ENCODE results near the gene CCDC85C. TPM values are rescaled to one million over a fixed set of nuclear protein-coding genes. Genes with fewer than 3 reads are reported as not detected.

CCDC85C gene
- total RNA-seq, 2 donors from 2014 or later: 32.8 to 45.8 TPM

DNA sequence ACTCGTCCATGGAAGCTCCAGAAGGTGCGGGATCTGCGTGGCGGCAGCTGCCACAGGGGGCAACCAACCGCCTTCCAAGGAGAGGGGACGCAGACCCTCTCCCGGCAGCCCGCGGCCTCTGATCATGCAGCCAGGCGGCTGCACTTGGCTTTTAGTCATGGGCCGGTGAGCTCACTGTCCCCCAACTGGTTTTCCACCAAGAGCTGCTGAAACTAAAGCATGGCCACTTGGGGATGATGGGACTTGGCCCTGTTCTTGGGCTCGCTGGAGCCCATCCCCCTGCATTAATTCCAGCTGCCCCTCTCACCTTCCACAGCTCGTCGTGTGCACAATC is 39.1 kb downstream of the CCDC85C start:
- Histone ChIP-seq H3K36me3 (ENCODE audit: control insufficient read depth, insufficient read depth, low read length) (no peaks in the 10 kb centered on the region), H3K27me3 (ENCODE audit: control insufficient read depth, insufficient read depth, low read length, poor library complexity, severe bottlenecking) (no peaks in the 10 kb centered on the region), H3K4me3 (ENCODE audit: low read length) (no peak overlapping the region), H3K27ac (ENCODE audit: low read depth, low read length) (peak overlapping the region; percentile 93), H3K9me3 (ENCODE audit: control insufficient read depth, low read length) (no peaks in the 10 kb centered on the region), H3K9ac (ENCODE audit: extremely low read depth, low read length, poor library complexity, severe bottlenecking) (no peak overlapping the region), H3K4me1 (ENCODE audit: control insufficient read depth, insufficient read depth, low read length) (peaks cover 14% of the 10 kb centered on the region)
- Mint-ChIP-seq H3K27me3 (ENCODE audit: insufficient read depth) (no peaks in the 10 kb centered on the region), H3K4me3 (no peak overlapping the region), H3K27ac (no peak overlapping the region), H3K4me1 (peaks cover 44% of the 10 kb centered on the region), H3K9me3 (no peaks in the 10 kb centered on the region), H3K36me3 (ENCODE audit: low read depth) (no peaks in the 10 kb centered on the region)
- 78 to 89% methylated on average over 11 to 14 of the region's 14 CpGs for WGBS, 2 experiments (ENCODE audit: insufficient coverage in 1 of 2, insufficient read length in 1 of 2)
- DNase-seq: no peak
- TF ChIP-seq, protein P1, sequence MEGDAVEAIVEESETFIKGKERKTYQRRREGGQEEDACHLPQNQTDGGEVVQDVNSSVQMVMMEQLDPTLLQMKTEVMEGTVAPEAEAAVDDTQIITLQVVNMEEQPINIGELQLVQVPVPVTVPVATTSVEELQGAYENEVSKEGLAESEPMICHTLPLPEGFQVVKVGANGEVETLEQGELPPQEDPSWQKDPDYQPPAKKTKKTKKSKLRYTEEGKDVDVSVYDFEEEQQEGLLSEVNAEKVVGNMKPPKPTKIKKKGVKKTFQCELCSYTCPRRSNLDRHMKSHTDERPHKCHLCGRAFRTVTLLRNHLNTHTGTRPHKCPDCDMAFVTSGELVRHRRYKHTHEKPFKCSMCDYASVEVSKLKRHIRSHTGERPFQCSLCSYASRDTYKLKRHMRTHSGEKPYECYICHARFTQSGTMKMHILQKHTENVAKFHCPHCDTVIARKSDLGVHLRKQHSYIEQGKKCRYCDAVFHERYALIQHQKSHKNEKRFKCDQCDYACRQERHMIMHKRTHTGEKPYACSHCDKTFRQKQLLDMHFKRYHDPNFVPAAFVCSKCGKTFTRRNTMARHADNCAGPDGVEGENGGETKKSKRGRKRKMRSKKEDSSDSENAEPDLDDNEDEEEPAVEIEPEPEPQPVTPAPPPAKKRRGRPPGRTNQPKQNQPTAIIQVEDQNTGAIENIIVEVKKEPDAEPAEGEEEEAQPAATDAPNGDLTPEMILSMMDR (conservative IDR thresholded peaks at IDR 0.05): peak; percentile 24

DNA sequence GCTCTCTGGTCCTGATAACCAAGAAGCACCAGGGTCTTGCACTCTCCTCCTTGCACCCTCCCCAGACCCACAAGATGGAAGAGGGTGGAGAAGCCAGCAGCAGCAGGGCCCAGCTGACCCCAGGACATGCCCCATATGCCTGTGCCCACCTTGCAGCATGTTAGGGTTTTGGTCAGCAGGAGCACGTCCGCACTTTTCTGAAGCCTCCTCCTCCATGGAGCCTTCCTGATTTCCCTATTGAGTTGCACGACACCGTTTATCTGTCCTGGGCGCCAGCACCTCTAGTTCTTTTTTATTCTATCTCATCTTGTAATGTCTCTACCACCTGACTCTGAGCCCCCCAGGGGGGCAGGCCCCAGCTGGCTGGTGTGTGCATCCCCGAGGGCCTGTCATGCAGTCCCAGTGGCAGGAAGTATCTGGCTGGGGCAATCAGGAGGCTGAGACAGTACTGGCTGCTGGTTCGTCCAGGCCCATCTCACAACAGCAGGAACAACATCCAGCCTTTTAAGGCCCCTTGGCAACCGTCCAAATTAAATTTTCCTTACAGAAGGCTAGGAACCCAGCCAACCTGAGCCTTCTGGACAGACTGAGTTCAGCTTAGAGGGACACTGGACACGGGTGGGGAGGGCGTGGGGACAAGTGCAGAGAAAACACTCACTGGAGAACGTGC is 39.6 kb downstream of the CCDC85C start:
- Mint-ChIP-seq H3K27ac (no peak overlapping the region), H3K27me3 (ENCODE audit: insufficient read depth) (no peaks in the 10 kb centered on the region), H3K4me3 (no peak overlapping the region), H3K9me3 (no peaks in the 10 kb centered on the region), H3K36me3 (ENCODE audit: low read depth) (no peaks in the 10 kb centered on the region), H3K4me1 (peaks cover 39% of the 10 kb centered on the region)
- peaks cover 9% of the 10 kb centered on the region for H3K4me1 ChIP-seq (ENCODE audit: control insufficient read depth, insufficient read depth, low read length)
- DNase-seq: no peak
- H3K27ac ChIP-seq (ENCODE audit: low read depth, low read length): peak overlapping the region; percentile 93
- H3K4me3 ChIP-seq (ENCODE audit: low read length): no peak overlapping the region
- TF ChIP-seq, protein P1 (conservative IDR thresholded peaks at IDR 0.05): no peak
- H3K9me3 ChIP-seq (ENCODE audit: control insufficient read depth, low read length): no peaks in the 10 kb centered on the region
- H3K9ac ChIP-seq (ENCODE audit: extremely low read depth, low read length, poor library complexity, severe bottlenecking): no peak overlapping the region
- no peaks in the 10 kb centered on the region for H3K27me3 ChIP-seq (ENCODE audit: control insufficient read depth, insufficient read depth, low read length, poor library complexity, severe bottlenecking)
- 78 to 83% methylated on average over 7 to 11 of the region's 11 CpGs for WGBS, 2 experiments (ENCODE audit: insufficient coverage in 1 of 2, insufficient read length in 1 of 2)
- no peaks in the 10 kb centered on the region for H3K36me3 ChIP-seq (ENCODE audit: control insufficient read depth, insufficient read depth, low read length)

DNA sequence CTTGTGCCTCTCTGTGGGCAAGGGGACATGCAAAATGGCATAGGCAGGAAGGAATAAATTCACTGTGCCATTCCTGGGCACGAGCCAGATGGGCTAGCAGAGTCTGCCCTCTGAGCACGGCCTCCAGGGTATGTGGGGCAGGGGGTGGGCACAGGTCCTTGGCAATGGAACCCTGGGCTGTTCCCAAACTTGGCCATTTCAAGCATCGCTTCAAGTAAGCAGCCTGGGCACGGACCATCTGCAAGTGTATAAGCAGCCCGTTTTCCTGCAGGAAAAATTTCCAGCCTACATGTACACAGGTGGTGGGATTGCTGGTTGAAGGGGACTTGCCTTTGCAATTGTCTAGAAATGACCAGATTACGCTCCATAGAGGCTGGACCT is 40.3 kb downstream of the CCDC85C start:
- H3K9me3 Mint-ChIP-seq: peaks cover 2% of the 10 kb centered on the region
- peak overlapping the region; percentile 93 for H3K27ac ChIP-seq (ENCODE audit: low read depth, low read length)
- H3K27me3 Mint-ChIP-seq (ENCODE audit: insufficient read depth): no peaks in the 10 kb centered on the region
- H3K4me1 ChIP-seq (ENCODE audit: control insufficient read depth, insufficient read depth, low read length): peaks cover 4% of the 10 kb centered on the region
- 90% methylated on average over 2 to 6 of the region's 6 CpGs for WGBS, 2 experiments (ENCODE audit: insufficient coverage in 1 of 2, insufficient read length in 1 of 2)
- TF ChIP-seq, protein P1 (conservative IDR thresholded peaks at IDR 0.05): no peak
- H3K4me1 Mint-ChIP-seq: peaks cover 34% of the 10 kb centered on the region
- no peak overlapping the region for H3K4me3 Mint-ChIP-seq
- H3K27me3 ChIP-seq (ENCODE audit: control insufficient read depth, insufficient read depth, low read length, poor library complexity, severe bottlenecking): no peaks in the 10 kb centered on the region
- no peak overlapping the region for H3K9ac ChIP-seq (ENCODE audit: extremely low read depth, low read length, poor library complexity, severe bottlenecking)
- H3K9me3 ChIP-seq (ENCODE audit: control insufficient read depth, low read length): no peaks in the 10 kb centered on the region
- DNase-seq: no peak
- no peak overlapping the region for H3K4me3 ChIP-seq (ENCODE audit: low read length)
- peaks cover 2% of the 10 kb centered on the region for H3K36me3 Mint-ChIP-seq (ENCODE audit: low read depth)
- H3K27ac Mint-ChIP-seq: no peak overlapping the region
- no peaks in the 10 kb centered on the region for H3K36me3 ChIP-seq (ENCODE audit: control insufficient read depth, insufficient read depth, low read length)

Measured in endodermal cell (in vitro differentiated cells).